HG03469 (cell line): ENCODE results near the gene MIS12.

Source experiments
- ATAC-seq: cut with Tn5 transposase; IDR thresholded peaks from one replicate; pipeline ENCODE4 v1.9.1; 2021; ENCODE audit warnings: mild to moderate bottlenecking, moderate library complexity, moderate number of reproducible peaks; ENCODE audit not compliant: unreplicated experiment

Gene MIS12

GRCh38 chr17:5499476-5500231 lies 13.3 kb downstream of the MIS12 start:
- no peak for ATAC-seq

GRCh38 chr17:5500247-5500588 lies 13.9 kb downstream of the MIS12 start:
- no peak for ATAC-seq

GRCh38 chr17:5500589-5501391 lies 14.4 kb downstream of the MIS12 start:
- ATAC-seq = no peak

- ATAC-seq = no peak
These were observed 15.3 kb downstream of the MIS12 start for GRCh38 chr17:5501685-5502084.

GRCh38 chr17:5502552-5502951 lies 16.2 kb downstream of the MIS12 start:
- no peak for ATAC-seq

GRCh38 chr17:5506307-5506706 lies 19.9 kb downstream of the MIS12 start:
- ATAC-seq = no peak

- ATAC-seq = no peak
These were observed 22.4 kb downstream of the MIS12 start for GRCh38 chr17:5508810-5509209.

- ATAC-seq = no peak
These were observed 23.1 kb downstream of the MIS12 start for GRCh38 chr17:5509482-5509881.

GRCh38 chr17:5510771-5511170 lies 24.4 kb downstream of the MIS12 start:
- no peak for ATAC-seq

- no peak for ATAC-seq
These were observed 25.2 kb downstream of the MIS12 start for GRCh38 chr17:5511401-5512225.

GRCh38 chr17:5513628-5514027 lies 27.3 kb downstream of the MIS12 start:
- no peak for ATAC-seq

- no peak for ATAC-seq
These were observed 28.6 kb downstream of the MIS12 start for GRCh38 chr17:5514976-5515375.

- no peak for ATAC-seq
These were observed 29.9 kb downstream of the MIS12 start for GRCh38 chr17:5516060-5516792.

GRCh38 chr17:5522476-5522875 lies 36.1 kb downstream of the MIS12 start:
- no peak for ATAC-seq

- no peak for ATAC-seq
These were observed 36.9 kb downstream of the MIS12 start for GRCh38 chr17:5523249-5523648.

GRCh38 chr17:5526821-5527598 lies 40.6 kb downstream of the MIS12 start:
- ATAC-seq = no peak

GRCh38 chr17:5527601-5528250 lies 41.4 kb downstream of the MIS12 start:
- no peak for ATAC-seq

- ATAC-seq = no peak
These were observed 44.1 kb downstream of the MIS12 start for GRCh38 chr17:5530265-5531084.

GRCh38 chr17:5531085-5531418 lies 44.7 kb downstream of the MIS12 start:
- no peak for ATAC-seq
